AG09309 (cell line): ENCODE data around the gene OR2D2.

Experiments
- DNase-seq: peaks from one replicate; pipeline ENCODE4 v3.0.0-alpha.2; 2010; ENCODE audit warnings: low read depth
- H3K4me3 ChIP-seq: 2 replicates; pipeline ENCODE4 v1.5.1; 2011; ENCODE audit warnings: mild to moderate bottlenecking, low read depth, low read length, moderate library complexity; ENCODE audit not compliant: control insufficient read depth
- CTCF ChIP-seq: IDR thresholded peaks from 2 replicates; pipeline ENCODE4 v1.5.1; 2011; ENCODE audit warnings: mild to moderate bottlenecking, low read depth, low read length, inconsistent platforms; ENCODE audit not compliant: insufficient read depth, control insufficient read depth; ENCODE audit errors: missing control alignments

OR2D2 gene

GRCh38 chr11:6892400-6892799 lies at the start of gene OR2D2:
OR2D2 (minus strand) TSS chr11:6892500; CDS start chr11:6892500, 0 bp downstream.
- TF ChIP-seq CTCF: no peak
- no peak within 1 kb of the TSS for H3K4me3 ChIP-seq
- DNase-seq: no peak

GRCh38 chr11:6941970-6942369 lies 49.7 kb upstream of the OR2D2 start:
- H3K4me3 ChIP-seq: no peak overlapping the region
- TF ChIP-seq CTCF: no peak
- no peak for DNase-seq

- no peak overlapping the region for H3K4me3 ChIP-seq
- no peak for TF ChIP-seq CTCF
- DNase-seq: no peak
These were observed 39.8 kb upstream of the OR2D2 start for GRCh38 chr11:6932145-6932544.

- no peak for DNase-seq
- no peak for TF ChIP-seq CTCF
- no peak overlapping the region for H3K4me3 ChIP-seq
These were observed 38.9 kb upstream of the OR2D2 start for GRCh38 chr11:6931146-6931713.

- DNase-seq: no peak
- no peak for TF ChIP-seq CTCF
- H3K4me3 ChIP-seq: no peak overlapping the region
These were observed 36.6 kb upstream of the OR2D2 start for GRCh38 chr11:6928916-6929315.

- peak overlapping the region; percentile 95 for H3K4me3 ChIP-seq
- no peak for TF ChIP-seq CTCF
- no peak for DNase-seq
These were observed 34.8 kb upstream of the OR2D2 start for GRCh38 chr11:6927030-6927617.
